ENCODE measurements around the gene PHF1. TPM values are rescaled to one million over a fixed set of nuclear protein-coding genes. Genes with fewer than 3 reads are reported as not detected.

Gene PHF1
- total and polyA plus RNA-seq, 2 of the 13 experiments (the other 11 are each of a cell fraction or from before 2014, with no cell fraction given), result 25.4 to 61.9 TPM

DNA sequence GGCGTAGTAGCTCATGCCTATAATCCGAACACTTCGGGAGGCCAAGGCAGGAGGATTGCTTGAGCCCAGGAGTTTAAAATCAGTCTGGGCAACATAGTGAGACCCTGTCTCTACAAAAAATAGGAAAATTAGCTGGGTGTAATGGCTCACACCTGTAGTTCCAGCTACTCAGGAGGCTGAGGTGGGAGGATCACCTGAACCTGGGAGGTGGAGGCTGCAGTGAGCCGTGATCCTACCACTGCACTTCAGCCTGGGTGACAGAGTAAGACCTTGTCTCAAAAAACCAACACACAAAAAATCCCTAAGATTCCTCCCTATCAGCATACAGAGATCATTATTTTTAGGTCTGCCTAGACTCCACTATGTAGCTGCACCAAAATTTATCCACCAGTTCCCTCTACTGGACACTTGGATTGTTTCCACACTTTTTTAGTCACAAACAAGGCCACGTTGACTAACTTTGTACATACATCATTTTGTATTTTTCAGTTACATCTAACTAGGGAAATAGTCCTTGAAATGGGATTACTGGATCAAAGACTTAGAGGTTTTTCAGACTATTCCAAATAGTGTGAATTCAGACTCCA, 3.6 kb upstream of the PHF1 start:
- FAIRE-seq, result peak; percentile 59
- no peak for ATAC-seq
- Histone ChIP-seq H3K27ac (ENCODE audit: extremely low read length, insufficient read depth, low read length) (no peak overlapping the region), H2AFZ (ENCODE audit: low read length) (no peak overlapping the region), H3K27me3 (ENCODE audit: control insufficient read depth in 1 of 2, insufficient read depth in 2 of 2, low read length in 2 of 2) (no peaks in the 10 kb centered on the region), H3K4me1 (ENCODE audit: insufficient read depth, low read length) (peaks cover 21% of the 10 kb centered on the region), H3K4me3 (replicated peaks in 1 of 3; ENCODE audit: insufficient read depth in 1 of 3, low read depth in 2 of 3, low read length in 3 of 3) (no peak overlapping the region), H3K9me3 (ENCODE audit: low read length) (no peaks in the 10 kb centered on the region), H3K9ac (ENCODE audit: insufficient read depth, low read depth, low read length) (no peak overlapping the region), H4K20me1 (ENCODE audit: insufficient read depth, low read length) (no peaks in the 10 kb centered on the region), H3K79me2 (ENCODE audit: insufficient read depth, low read length) (peaks cover 5% of the 10 kb centered on the region), H3K36me3 (replicated peaks in 1 of 2; ENCODE audit: control insufficient read depth in 1 of 2, insufficient read depth in 2 of 2, low read length in 2 of 2) (peaks cover 31 to 56% of the 10 kb centered on the region in 2 experiments), H3K4me2 (ENCODE audit: low read depth, low read length) (no peak overlapping the region)
- intact Hi-C loops (cut with micrococcal nuclease; ENCODE audit: unreplicated experiment) (no loop called here), in situ Hi-C loops (cut with HindIII; ENCODE audit: extremely low pct_ligation_motif_present, low pct_unique_long_range_greater_than_20kb) (loop anchor here (25.0 kb wide), 1 partner anchor 120 kb away; the partner anchor contains the start of genes B3GALT4, PFDN6, RGL2 and WDR46)
- no TSS peak for BruUV-seq (replicated peaks)
- DNase-seq (ENCODE audit: low spot score), result peak; percentile 47
- ChIA-PET CTCF (ENCODE audit: low intra/inter-chr PET ratio, low total read pairs) (interaction anchor here (1.4 to 1.7 kb wide), 2 partner anchors 127 to 131 kb away, joined by 4 to 13 read pairs; partner anchors contain the start of gene B3GALT4), POLR2A (interaction anchor here (0.6 to 0.8 kb wide), 3 partner anchors 89 to 437 kb away, joined by 3 read pairs; partner anchors contain the start of gene ZBTB22)
- WGBS (ENCODE audit: low lambda C conversion rate), result 88% methylated on average over 5 of the region's 5 CpGs
- TF ChIP-seq ZNF264 (CRISPR knock-in tag; IDR thresholded peaks at IDR 0.05) (no peak), ZNF782 (CRISPR knock-in tag; IDR thresholded peaks at IDR 0.05; ENCODE audit: borderline replicate concordance) (no peak), ZBTB42 (CRISPR knock-in tag; IDR thresholded peaks at IDR 0.05) (no peak), ZNF180 (CRISPR knock-in tag; IDR thresholded peaks at IDR 0.05; ENCODE audit: borderline replicate concordance, low read depth) (no peak), HMGA1 (CRISPR knock-in tag; conservative IDR thresholded peaks at IDR 0.05) (no peak), FOXA3 (CRISPR knock-in tag; IDR thresholded peaks at IDR 0.05) (0 out of 2 replicates have a peak, but pooled peaks have one; percentile 28), STAG1 (CRISPR knock-in tag; IDR thresholded peaks at IDR 0.05) (peak; percentile 58), NONO (IDR thresholded peaks at IDR 0.05) (no peak), NONO (CRISPR knock-in tag; conservative IDR thresholded peaks at IDR 0.05) (no peak), SNAI1 (CRISPR knock-in tag; IDR thresholded peaks at IDR 0.05; ENCODE audit: borderline replicate concordance) (no peak), ZNF547 (CRISPR knock-in tag; IDR thresholded peaks at IDR 0.05) (no peak), ZNF709 (CRISPR knock-in tag; IDR thresholded peaks at IDR 0.05) (no peak), SMAD1 (CRISPR knock-in tag; IDR thresholded peaks at IDR 0.05; ENCODE audit: borderline replicate concordance, low read depth) (no peak), JUNB (CRISPR knock-in tag; IDR thresholded peaks at IDR 0.05; ENCODE audit: borderline replicate concordance) (no peak), RAD21 (CRISPR knock-in tag; IDR thresholded peaks at IDR 0.05) (0 out of 2 replicates have a peak, but pooled peaks have one; percentile 19)
- TF ChIP-seq, protein P1, sequence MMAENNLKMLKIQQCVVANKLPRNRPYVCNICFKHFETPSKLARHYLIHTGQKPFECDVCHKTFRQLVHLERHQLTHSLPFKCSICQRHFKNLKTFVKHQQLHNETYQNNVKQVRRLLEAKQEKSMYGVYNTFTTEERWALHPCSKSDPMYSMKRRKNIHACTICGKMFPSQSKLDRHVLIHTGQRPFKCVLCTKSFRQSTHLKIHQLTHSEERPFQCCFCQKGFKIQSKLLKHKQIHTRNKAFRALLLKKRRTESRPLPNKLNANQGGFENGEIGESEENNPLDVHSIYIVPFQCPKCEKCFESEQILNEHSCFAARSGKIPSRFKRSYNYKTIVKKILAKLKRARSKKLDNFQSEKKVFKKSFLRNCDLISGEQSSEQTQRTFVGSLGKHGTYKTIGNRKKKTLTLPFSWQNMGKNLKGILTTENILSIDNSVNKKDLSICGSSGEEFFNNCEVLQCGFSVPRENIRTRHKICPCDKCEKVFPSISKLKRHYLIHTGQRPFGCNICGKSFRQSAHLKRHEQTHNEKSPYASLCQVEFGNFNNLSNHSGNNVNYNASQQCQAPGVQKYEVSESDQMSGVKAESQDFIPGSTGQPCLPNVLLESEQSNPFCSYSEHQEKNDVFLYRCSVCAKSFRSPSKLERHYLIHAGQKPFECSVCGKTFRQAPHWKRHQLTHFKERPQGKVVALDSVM (CRISPR knock-in tag; IDR thresholded peaks at IDR 0.05), result peak; percentile 88
- TF ChIP-seq, protein P2, sequence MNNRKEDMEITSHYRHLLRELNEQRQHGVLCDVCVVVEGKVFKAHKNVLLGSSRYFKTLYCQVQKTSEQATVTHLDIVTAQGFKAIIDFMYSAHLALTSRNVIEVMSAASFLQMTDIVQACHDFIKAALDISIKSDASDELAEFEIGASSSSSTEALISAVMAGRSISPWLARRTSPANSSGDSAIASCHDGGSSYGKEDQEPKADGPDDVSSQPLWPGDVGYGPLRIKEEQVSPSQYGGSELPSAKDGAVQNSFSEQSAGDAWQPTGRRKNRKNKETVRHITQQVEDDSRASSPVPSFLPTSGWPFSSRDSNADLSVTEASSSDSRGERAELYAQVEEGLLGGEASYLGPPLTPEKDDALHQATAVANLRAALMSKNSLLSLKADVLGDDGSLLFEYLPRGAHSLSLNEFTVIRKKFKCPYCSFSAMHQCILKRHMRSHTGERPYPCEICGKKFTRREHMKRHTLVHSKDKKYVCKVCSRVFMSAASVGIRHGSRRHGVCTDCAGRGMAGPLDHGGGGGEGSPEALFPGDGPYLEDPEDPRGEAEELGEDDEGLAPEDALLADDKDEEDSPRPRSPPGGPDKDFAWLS (CRISPR knock-in tag; IDR thresholded peaks at IDR 0.05; ENCODE audit: borderline replicate concordance), result no peak
- TF ChIP-seq, protein P3, sequence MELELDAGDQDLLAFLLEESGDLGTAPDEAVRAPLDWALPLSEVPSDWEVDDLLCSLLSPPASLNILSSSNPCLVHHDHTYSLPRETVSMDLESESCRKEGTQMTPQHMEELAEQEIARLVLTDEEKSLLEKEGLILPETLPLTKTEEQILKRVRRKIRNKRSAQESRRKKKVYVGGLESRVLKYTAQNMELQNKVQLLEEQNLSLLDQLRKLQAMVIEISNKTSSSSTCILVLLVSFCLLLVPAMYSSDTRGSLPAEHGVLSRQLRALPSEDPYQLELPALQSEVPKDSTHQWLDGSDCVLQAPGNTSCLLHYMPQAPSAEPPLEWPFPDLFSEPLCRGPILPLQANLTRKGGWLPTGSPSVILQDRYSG (CRISPR knock-in tag; IDR thresholded peaks at IDR 0.05), result no peak
- TF ChIP-seq, protein P4, sequence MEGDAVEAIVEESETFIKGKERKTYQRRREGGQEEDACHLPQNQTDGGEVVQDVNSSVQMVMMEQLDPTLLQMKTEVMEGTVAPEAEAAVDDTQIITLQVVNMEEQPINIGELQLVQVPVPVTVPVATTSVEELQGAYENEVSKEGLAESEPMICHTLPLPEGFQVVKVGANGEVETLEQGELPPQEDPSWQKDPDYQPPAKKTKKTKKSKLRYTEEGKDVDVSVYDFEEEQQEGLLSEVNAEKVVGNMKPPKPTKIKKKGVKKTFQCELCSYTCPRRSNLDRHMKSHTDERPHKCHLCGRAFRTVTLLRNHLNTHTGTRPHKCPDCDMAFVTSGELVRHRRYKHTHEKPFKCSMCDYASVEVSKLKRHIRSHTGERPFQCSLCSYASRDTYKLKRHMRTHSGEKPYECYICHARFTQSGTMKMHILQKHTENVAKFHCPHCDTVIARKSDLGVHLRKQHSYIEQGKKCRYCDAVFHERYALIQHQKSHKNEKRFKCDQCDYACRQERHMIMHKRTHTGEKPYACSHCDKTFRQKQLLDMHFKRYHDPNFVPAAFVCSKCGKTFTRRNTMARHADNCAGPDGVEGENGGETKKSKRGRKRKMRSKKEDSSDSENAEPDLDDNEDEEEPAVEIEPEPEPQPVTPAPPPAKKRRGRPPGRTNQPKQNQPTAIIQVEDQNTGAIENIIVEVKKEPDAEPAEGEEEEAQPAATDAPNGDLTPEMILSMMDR (CRISPR knock-in tag; IDR thresholded peaks at IDR 0.05), result peak; percentile 54
